HEK293T (cell line): ENCODE results near the gene ASNS.
"Not testable (repeated sequence)": the region's sequence is repeated elsewhere in the genome, so short reads cannot be mapped to it uniquely, and the experiment has no call there.

Source experiments
- ARNT ChIP-seq: fragments of 450-650 bp; IDR thresholded peaks from 2 replicates; pipeline ENCODE4 v1.6.1; 2017; ENCODE audit warnings: mild to moderate bottlenecking
- BHLHE40 ChIP-seq: fragments of 450-650 bp; IDR thresholded peaks from 2 replicates; pipeline ENCODE4 v1.6.1; 2016; ENCODE audit warnings: mild to moderate bottlenecking, moderate library complexity, borderline replicate concordance
- HDGF ChIP-seq: fragments of 450-650 bp; IDR thresholded peaks from 2 replicates; pipeline ENCODE4 v1.6.1; 2017; ENCODE audit warnings: antibody characterized with exemption, borderline replicate concordance
- L3MBTL2 ChIP-seq: fragments of 450-650 bp; conservative IDR thresholded peaks from 2 replicates; pipeline ENCODE4 v1.6.1; 2016; ENCODE audit warnings: mild to moderate bottlenecking
- NFRKB ChIP-seq: fragments of 450-650 bp; IDR thresholded peaks from 2 replicates; pipeline ENCODE4 v1.6.1; 2016; ENCODE audit warnings: mild to moderate bottlenecking, moderate library complexity

DNA sequence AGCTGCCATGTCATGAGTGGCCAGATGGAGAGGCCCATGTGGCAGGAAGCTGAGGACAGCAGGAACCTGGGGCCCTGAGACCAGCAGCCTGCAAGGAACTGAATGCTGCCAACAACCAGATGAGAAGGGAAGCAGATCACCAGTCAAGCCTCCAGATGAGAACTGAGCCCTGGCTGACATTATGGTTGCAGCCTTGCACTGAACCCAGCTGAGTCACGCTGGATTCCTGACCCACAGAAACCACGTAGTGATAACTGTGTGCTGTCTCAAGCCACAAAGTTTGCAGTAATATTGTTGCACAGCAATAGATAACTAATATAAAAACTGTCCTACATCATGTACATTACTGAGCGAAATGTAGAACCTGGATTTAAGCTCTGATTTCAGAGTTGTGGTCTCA, 7.3 kb upstream of the ASNS start:
- TF ChIP-seq NFRKB, HDGF, L3MBTL2, BHLHE40, ARNT: not testable (repeated sequence)
